ENCODE measurements around the gene INHBE.
"Not testable (repeated sequence)": the region's sequence is repeated elsewhere in the genome, so short reads cannot be mapped to it uniquely, and the experiment has no call there.

INHBE gene

DNA sequence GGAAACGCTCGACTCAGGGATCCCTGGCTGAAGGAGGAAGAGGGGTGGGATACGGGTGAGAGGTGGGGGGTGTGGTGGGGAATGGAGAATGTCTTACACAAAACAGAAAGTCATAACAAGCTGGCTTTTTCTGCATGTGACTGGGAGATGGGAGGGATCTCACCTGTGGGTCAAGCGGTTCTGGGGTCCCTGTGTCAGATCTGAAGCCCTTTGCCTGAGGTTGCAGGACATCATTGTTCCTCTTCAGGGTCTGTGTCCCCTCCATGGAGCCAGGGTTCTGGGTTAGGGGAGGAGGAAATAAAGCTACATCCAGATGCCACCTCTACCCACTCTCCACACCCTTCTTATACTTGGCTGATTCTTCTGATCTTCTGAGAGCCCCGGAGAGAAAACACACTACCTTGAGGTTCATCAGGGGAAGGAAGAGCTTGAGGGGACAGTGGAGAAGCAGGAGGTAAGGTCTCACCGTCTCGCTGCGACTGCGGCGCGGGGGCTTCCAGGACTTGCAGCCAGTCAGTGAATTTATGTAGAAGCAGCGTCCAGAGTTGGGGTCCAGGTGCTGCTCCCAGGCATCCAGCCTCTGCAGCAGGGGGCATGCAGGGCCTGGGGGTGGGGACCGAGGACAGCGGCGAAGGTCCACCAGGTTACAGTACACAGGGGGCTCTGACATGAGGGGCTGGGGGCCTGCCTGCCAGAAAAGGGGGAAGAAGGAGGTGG lies 22.0 kb downstream of the INHBE start:
- no peak for DNase-seq

DNA sequence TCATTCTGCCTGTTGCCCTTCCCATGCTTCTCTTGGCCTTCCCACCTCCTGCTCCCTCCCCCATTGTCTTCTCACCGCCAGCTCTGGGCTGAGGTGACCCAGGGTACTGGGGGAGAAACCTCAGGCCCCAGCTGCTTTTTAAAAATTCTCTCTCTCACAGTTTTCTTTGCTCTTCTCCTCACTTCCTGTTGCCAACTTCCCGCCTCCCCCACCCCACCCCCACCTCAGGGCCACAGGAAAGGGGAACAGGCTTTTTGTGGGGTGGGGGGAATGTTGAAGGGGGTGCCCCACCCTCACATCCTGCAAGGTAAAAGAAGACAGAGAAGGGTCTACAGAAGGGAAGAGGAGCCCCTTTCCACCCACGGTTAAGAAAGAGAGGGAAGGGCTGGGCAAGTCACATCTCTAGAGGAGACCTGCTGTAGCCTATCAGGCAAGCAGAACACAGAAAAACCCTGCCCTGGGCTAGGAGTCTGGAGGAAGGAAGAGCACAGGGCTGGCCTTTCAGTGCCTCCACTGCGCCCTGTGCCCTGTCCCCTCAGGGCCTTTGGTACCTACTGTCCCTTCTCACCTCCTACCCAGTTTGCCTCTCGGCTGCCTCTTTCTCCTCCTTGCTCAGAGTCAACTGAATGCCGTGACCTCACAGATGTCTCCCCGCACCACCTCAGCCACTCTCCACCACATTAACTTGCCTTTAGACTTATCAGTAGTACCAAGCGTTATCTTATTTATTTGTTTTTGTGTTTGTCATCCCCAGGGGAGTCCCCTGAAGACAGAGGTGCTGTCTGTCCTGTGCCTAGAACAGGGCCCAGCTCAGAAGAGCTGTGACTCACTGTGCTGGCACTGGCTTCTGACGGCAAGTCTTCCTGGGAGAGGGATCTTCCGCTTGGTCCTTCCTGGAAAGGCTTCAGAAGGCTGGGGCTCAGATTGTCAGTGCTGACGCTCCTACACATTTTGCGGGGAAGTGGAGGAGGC lies 22.9 kb downstream of the INHBE start:
- DNase-seq, result peak; percentile 54

DNA sequence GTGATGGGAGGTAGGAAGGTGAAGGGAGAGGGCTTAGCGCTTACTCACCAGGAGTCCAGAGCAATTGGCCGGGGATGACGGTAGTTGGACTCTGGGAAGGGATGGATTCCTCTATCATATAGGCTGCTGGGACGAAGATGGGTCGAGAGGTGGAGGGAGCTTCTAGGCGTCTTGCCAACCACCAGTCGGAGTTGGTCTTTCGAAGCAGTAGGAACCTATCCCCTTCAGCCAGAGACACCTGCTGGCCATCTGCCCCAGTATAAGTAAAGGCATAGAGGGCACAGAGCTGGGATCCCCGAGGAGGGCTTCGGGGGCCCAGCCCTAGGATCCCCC lies 23.9 kb downstream of the INHBE start:
- no peak for DNase-seq

- DNase-seq, result peak; percentile 43
Measured at GRCh38 chr12:57479376-57480115, 24.4 kb downstream of the INHBE start, which contains the start of gene ARHGAP9. Gene ARHGAP9 (minus strand): TSS chr12:57479866. CDS start chr12:57479406, 460 bp downstream.

GRCh38 chr12:57481671-57482070 lies 26.6 kb downstream of the INHBE start:
- no peak for DNase-seq

DNA sequence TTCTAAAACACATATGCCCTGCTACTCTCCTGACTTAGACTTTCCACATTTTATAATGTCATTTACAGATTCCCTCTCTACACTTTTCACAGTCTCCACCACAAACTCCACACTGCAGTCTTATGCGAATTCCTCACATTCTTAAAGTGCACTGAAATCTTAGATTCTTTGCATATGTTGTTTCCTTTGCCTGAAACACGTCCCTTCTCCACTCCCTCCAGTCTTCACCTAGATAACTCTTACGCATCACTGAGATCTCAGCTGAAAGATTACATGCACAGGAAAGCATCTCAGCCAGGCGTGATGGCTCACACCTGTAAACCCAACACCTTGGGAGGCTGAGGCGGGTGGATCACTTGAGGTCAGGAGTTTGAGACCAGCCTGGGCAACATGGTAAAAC lies 28.4 kb downstream of the INHBE start:
- DNase-seq, result no peak

DNA sequence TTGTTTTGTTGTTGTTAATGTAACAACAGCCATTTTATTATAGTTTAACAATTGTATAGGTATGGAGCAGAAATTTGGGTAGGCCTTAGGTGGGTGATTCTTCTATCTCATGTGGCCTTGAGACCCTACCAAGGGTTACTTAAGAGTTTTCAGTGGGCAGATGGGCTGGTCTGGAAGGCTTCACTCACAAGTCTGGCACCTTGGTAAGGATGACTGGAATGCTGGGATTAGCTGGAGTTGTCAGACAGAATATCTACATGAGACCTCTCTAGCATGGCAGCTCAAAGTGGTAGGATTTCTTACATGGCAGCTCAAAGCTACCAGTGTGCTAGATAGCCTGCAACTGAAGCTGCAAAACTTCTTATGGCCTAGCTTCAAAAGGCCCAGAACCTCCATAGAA lies 30.6 kb downstream of the INHBE start:
- no peak for DNase-seq

GRCh38 chr12:57487055-57487596 lies 32.0 kb downstream of the INHBE start:
- DNase-seq, result no peak

DNA sequence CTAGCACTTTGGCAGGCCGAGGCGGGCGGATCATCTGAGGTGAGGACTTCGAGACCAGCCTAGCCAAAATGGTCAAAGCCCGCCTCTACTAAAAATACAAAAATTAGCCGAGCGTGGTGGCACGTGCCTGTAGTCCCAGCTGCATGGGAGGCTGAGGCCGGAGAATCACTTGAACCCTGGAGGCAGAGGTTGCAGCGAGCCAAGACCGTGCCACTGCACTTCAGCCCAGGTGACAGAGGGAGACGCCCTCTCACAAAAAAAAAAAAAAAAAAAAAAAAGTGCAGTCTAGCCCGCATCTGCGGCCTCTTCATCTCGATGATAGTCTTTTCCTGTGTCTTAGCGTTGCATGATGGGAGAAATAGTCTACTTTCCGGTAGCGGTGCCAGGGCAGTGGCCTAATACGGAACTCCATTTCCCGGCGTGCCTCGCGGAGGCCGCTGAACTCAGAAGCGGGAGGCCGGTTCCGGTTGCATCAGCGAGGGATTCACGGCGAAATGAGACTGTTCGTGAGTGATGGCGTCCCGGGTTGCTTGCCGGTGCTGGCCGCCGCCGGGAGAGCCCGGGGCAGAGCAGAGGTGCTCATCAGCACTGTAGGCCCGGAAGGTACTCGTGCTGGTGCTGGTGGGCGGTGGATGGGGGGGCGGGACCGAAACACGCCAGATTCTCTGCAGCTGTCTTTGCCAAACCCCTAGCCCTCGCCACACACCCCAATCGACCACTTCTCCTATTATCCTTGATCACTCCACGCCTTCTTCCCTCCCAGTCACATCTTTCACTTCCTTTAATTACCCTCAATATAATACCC lies 32.7 kb downstream of the INHBE start, which contains the start of gene MARS1:
MARS1 (plus strand) TSS at position 472 of the 805 bp plus-strand sequence; CDS start at position 495, 23 bp downstream.
- peak; percentile 89 for DNase-seq

DNA sequence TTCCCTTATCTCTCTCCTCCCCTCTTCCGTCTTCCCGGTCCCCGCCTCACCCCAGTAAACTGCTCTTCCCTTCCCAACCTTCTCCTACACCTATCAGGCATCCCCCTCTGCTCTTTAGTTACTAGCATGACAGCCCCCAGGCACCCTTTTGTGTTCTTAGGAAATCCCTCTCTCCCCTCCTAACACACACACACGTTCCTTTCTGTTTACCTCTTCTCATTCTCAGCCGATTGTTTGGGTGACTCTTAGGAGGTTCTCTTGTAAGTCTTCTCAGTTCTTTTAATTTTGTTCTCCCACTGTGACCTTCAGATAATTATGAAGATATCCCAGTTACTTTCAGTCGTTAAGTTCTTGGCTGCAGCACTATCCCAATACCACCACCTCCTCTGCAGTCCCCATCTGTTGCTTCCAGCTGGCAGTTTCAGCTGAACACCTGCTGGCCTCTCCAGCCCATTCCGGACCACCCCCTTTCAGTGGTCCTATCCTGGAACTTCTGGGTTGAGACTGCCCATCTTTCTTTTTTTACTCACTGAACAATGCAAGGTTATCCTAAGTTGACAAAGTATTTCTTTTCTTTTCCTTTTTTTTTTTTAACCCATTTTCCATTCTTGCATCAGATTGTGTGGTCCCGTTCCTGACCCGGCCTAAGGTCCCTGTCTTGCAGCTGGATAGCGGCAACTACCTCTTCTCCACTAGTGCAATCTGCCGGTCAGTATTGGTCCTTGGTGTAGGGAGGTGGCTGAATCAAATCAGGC lies 33.5 kb downstream of the INHBE start:
- DNase-seq, result no peak

GRCh38 chr12:57489157-57489641 lies 34.1 kb downstream of the INHBE start:
- DNase-seq, result no peak

DNA sequence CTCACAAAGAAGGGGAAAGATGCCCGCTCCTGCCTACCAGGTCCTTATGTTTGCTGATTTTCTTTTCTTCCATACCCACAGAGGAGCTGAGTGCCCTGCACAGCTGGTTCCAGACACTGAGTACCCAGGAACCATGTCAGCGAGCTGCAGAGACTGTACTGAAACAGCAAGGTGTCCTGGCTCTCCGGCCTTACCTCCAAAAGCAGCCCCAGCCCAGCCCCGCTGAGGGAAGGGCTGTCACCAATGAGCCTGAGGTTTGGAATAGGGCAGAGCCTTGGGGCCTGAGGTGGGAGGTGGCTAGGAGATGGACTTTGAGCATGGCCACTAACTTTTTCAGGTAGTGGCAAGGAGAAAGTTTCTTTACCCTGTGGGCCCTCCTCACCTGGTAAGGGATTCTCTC lies 35.0 kb downstream of the INHBE start:
- no peak for DNase-seq

DNA sequence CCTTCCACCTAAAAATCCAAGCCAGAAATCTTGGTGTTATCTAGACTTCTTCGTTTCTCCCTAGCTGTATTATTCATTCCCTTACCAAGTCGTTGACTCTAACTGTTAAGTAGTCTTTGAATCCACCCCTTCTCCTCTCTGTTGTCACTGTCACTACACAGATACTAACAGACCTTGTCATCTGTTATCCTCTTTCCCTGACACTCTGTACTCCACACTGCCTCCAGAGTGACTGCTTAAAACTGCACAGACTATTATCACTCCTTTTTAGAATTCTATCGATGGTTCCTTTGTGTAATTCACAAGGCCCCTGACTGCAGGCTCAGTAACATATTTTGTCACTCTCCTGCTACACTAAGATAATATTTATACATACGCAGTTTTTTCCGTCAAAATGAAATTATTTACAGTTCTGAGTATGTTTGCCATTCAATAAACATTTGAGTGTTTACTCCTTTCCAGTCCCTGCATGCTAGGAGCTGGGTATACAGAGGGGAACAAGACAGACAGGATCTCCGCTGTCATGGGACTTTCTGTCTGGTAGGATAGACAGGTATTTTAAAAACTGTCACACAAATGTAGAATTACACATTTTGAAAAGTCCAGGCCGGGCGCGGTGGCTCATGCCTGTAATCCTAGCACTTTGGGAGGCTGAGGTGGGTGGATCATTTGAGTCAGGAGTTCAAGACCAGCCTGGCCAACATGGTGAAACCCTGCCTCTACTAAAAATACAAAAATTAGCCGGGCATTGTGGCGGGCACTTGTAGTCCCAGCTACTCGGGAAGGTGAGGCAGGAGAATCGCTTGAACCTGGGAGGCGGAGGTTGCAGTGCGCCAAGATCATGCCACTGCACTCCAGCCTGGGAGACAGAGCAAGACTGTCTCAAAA lies 36.5 kb downstream of the INHBE start:
- DNase-seq, result no peak

- DNase-seq, result not testable (repeated sequence)
Measured at GRCh38 chr12:57495051-57495701, 40.1 kb downstream of the INHBE start.

DNA sequence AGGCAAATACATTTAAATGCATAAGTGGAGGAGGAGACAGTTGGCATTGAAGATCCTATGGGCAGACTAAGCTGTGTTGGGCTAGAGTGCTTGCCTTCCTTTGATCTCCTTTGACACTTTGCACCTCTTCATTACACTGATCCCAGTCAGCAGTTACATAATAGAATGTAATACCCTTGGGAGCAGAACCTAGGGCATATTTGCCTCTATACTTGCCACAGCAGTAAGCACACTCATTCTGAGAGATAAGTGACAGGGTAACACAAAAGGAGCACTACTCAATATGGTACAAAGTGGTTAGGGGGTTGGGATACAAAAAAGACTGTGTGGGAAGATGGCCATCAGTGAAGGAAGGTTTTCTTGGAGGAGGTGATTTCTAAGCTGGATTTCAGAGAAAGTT lies 41.7 kb downstream of the INHBE start:
- DNase-seq, result no peak

GRCh38 chr12:57497223-57498131 lies 42.4 kb downstream of the INHBE start:
- no peak for DNase-seq

DNA sequence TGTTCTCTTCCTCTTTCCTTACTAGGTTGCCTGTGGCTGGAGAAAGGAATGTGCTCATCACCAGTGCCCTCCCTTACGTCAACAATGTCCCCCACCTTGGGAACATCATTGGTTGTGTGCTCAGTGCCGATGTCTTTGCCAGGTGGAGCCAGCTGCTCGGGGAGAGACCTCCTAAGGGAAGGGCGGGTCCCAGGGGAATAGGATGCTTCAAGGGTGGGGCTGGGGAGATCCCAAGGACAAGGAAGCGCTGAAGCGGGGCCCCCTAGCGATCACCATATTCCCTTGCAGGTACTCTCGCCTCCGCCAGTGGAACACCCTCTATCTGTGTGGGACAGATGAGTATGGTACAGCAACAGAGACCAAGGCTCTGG lies 43.0 kb downstream of the INHBE start:
- DNase-seq, result no peak

- no peak for DNase-seq
Measured at GRCh38 chr12:57498571-57498970, 43.5 kb downstream of the INHBE start.
